Keratinocyte (primary cell): ENCODE data around the gene FRMPD4. TPM values are rescaled to one million over a fixed set of nuclear protein-coding genes. Genes with fewer than 3 reads are reported as not detected.

Experiments used
- DNase-seq: peaks from one replicate; pipeline ENCODE4 v3.0.0-alpha.2; 2011; ENCODE audit warnings: low read depth, missing footprints, low spot score
- FAIRE-seq: peaks from 2 replicates; lab custom pipeline; 2011; peaks lifted over from hg19 to GRCh38; lab: Jason Lieb, UNC
- H2AFZ ChIP-seq: 2 replicates; pipeline ENCODE4 v1.6.0; 2012; ENCODE audit warnings: low read length, control low read depth, inconsistent platforms; ENCODE audit not compliant: control insufficient read depth
- H3K27ac ChIP-seq: 2 replicates; pipeline ENCODE4 v1.5.1; 2011; ENCODE audit warnings: low read length; ENCODE audit not compliant: control insufficient read depth, insufficient read depth
- H3K27me3 ChIP-seq: 3 replicates; pipeline ENCODE4 v1.6.0; 2011; ENCODE audit warnings: low read length; ENCODE audit not compliant: control insufficient read depth, insufficient read depth; ENCODE audit errors: extremely low read depth
- H3K36me3 ChIP-seq, 2 experiments: 2 replicates in 1 of 2; 3 replicates in 1 of 2; pipeline ENCODE4 v1.5.1; 2011; ENCODE audit warnings: low read length in 2 of 2, mild to moderate bottlenecking in 1 of 2; ENCODE audit not compliant: control insufficient read depth in 2 of 2, insufficient read depth in 2 of 2; ENCODE audit errors: extremely low read depth in 1 of 2
- H3K4me1 ChIP-seq: 3 replicates; pipeline ENCODE4 v1.5.1; 2011; ENCODE audit warnings: low read length; ENCODE audit not compliant: control insufficient read depth, insufficient read depth; ENCODE audit errors: extremely low read depth
- H3K4me2 ChIP-seq: 3 replicates; pipeline ENCODE4 v1.6.0; 2011; ENCODE audit warnings: low read depth, low read length; ENCODE audit not compliant: control insufficient read depth, insufficient read depth; ENCODE audit errors: extremely low read depth
- H3K4me3 ChIP-seq, 3 experiments: fragments of 200-600 bp in 1 of 3; sonication (generic) in 1 of 3; 2 replicates in 2 of 3; 3 replicates in 1 of 3; pipeline ENCODE4 v1.5.1; 2011 to 2016; ENCODE audit warnings: low read length in 3 of 3, mild to moderate bottlenecking in 3 of 3, control low read depth in 2 of 3, inconsistent platforms in 1 of 3, low read depth in 1 of 3, mixed read lengths in 1 of 3, mixed run types in 1 of 3, moderate library complexity in 1 of 3; ENCODE audit not compliant: control insufficient read depth in 2 of 3, insufficient read depth in 2 of 3; ENCODE audit errors: extremely low read depth in 1 of 3
- H3K79me2 ChIP-seq: 2 replicates; pipeline ENCODE4 v1.6.0; 2012; ENCODE audit warnings: low read length; ENCODE audit not compliant: control insufficient read depth, insufficient read depth
- H3K9ac ChIP-seq: 3 replicates; pipeline ENCODE4 v1.6.0; 2011; ENCODE audit warnings: low read length; ENCODE audit not compliant: control insufficient read depth, insufficient read depth; ENCODE audit errors: extremely low read depth
- H3K9me1 ChIP-seq: 3 replicates; pipeline ENCODE4 v1.6.0; 2011; ENCODE audit warnings: low read length; ENCODE audit not compliant: control insufficient read depth, insufficient read depth; ENCODE audit errors: extremely low read depth
- H3K9me3 ChIP-seq: 2 replicates; pipeline ENCODE4 v1.5.1; 2012; ENCODE audit warnings: low read depth, low read length; ENCODE audit not compliant: control insufficient read depth
- H4K20me1 ChIP-seq: 3 replicates; pipeline ENCODE4 v1.6.0; 2011; ENCODE audit warnings: low read length; ENCODE audit not compliant: control insufficient read depth, insufficient read depth; ENCODE audit errors: extremely low read depth
- CTCF ChIP-seq, 3 experiments: IDR thresholded peaks in 1 of 3; conservative IDR thresholded peaks in 1 of 3; optimal IDR thresholded peaks in 1 of 3; 2 replicates in 2 of 3; 3 replicates in 1 of 3; pipeline versions ENCODE3 to v1.5.1; 2011; ENCODE audit warnings: low read length in 3 of 3, mild to moderate bottlenecking in 3 of 3, moderate library complexity in 2 of 3, control low read depth in 1 of 3, inconsistent platforms in 1 of 3; ENCODE audit not compliant: insufficient read depth in 2 of 3; ENCODE audit errors: extremely low read depth in 1 of 3
- EZH2 ChIP-seq: IDR thresholded peaks from one replicate; pipeline ENCODE4 v1.6.1; 2012; ENCODE audit warnings: inconsistent platforms, mild to moderate bottlenecking, low read length, moderate library complexity
- dilution Hi-C: fragments of 300-500 bp; cut with MboI; formaldehyde crosslinking; loops from one replicate; pipeline ENCODE4 v1.7.0; 2020; ENCODE audit warnings: low sequenced_read_pairs; ENCODE audit not compliant: extremely low pct_ligation_motif_present
- polyA plus RNA-seq, 5 experiments: library from polyadenylated mRNA; depleted of rRNA in 3 of 5; stranded (reverse) in 3 of 5; stranded (forward) in 1 of 5; unstranded in 1 of 5; fragments of >200 nt; gene quantifications; 1 replicate in 1 of 5; 2 replicates in 3 of 5; 3 replicates in 1 of 5; pipeline versions ENCODE4 v1.2.1 to v1.2.3, GENCODE V29; 2011 to 2012; ENCODE audit warnings: missing spikeins in 2 of 5, low read depth in 1 of 5, low replicate concordance in 1 of 5

The FRMPD4 gene
- polyA plus RNA-seq, 1 donor (not counting 4 experiments of a cell fraction or from before 2014, with no cell fraction given): 0.05 TPM

- Histone ChIP-seq H2AFZ (no peak overlapping the region), H3K9me1 (no peaks in the 10 kb centered on the region), H3K4me1 (no peaks in the 10 kb centered on the region), H3K9me3 (no peaks in the 10 kb centered on the region), H3K27me3 (no peaks in the 10 kb centered on the region), H3K27ac (no peak overlapping the region), H3K36me3 (no peaks in the 10 kb centered on the region), H3K4me2 (no peak overlapping the region), H3K4me3 (no peak overlapping the region), H4K20me1 (no peaks in the 10 kb centered on the region), H3K9ac (no peak overlapping the region), H3K79me2 (no peaks in the 10 kb centered on the region)
- TF ChIP-seq EZH2 (no peak), CTCF (optimal IDR thresholded peaks at IDR 0.05 in 1 of 3, IDR thresholded peaks at IDR 0.05 in 1 of 3, conservative IDR thresholded peaks at IDR 0.05 in 1 of 3; ENCODE audit: extremely low read depth in 1 of 3, insufficient read depth in 2 of 3, low read length in 3 of 3) (peak; percentile 11 to 61 (median 16))
- dilution Hi-C loops: no loop called here
- DNase-seq (no peak), FAIRE-seq (no peak)
Measured at GRCh38 chrX:12269484-12269883, 131.2 kb downstream of the FRMPD4 start.

- Histone ChIP-seq H3K9ac (no peak overlapping the region), H3K27me3 (no peaks in the 10 kb centered on the region), H3K9me3 (no peaks in the 10 kb centered on the region), H3K36me3 (no peaks in the 10 kb centered on the region), H3K4me1 (no peaks in the 10 kb centered on the region), H3K27ac (no peak overlapping the region), H3K9me1 (no peaks in the 10 kb centered on the region), H3K4me2 (no peak overlapping the region), H3K79me2 (no peaks in the 10 kb centered on the region), H3K4me3 (no peak overlapping the region), H4K20me1 (no peaks in the 10 kb centered on the region), H2AFZ (no peak overlapping the region)
- dilution Hi-C loops: no loop called here
- TF ChIP-seq EZH2: no peak
- no peak for TF ChIP-seq CTCF (optimal IDR thresholded peaks at IDR 0.05 in 1 of 3, IDR thresholded peaks at IDR 0.05 in 1 of 3, conservative IDR thresholded peaks at IDR 0.05 in 1 of 3; ENCODE audit: extremely low read depth in 1 of 3, insufficient read depth in 2 of 3, low read length in 3 of 3)
- no peak for DNase-seq
- no peak for FAIRE-seq
Measured at GRCh38 chrX:12278151-12278550, 139.9 kb downstream of the FRMPD4 start.
